ENCODE data around the gene IGF2BP3.

The IGF2BP3 gene

GRCh38 chr7:23283086-23283485 lies 187.2 kb downstream of the IGF2BP3 start:
- H3K27me3 ChIP-seq (ENCODE audit: insufficient read depth, low read length), result no peaks in the 10 kb centered on the region
- H3K36me3 ChIP-seq (ENCODE audit: insufficient read depth, low read length), result no peaks in the 10 kb centered on the region
- H2AFZ ChIP-seq (ENCODE audit: low read depth, low read length), result no peak overlapping the region
- no peaks in the 10 kb centered on the region for H3K9me3 ChIP-seq (ENCODE audit: low read length)
- no peak overlapping the region for H3K4me3 ChIP-seq (ENCODE audit: low read length)
- no peaks in the 10 kb centered on the region for H3K4me1 ChIP-seq (ENCODE audit: insufficient read depth, low read length)

GRCh38 chr7:23279819-23280525 lies 190.3 kb downstream of the IGF2BP3 start:
- Histone ChIP-seq H3K9me3 (ENCODE audit: low read length) (no peaks in the 10 kb centered on the region), H3K36me3 (ENCODE audit: insufficient read depth, low read length) (no peaks in the 10 kb centered on the region), H3K27me3 (ENCODE audit: insufficient read depth, low read length) (no peaks in the 10 kb centered on the region), H3K4me1 (ENCODE audit: insufficient read depth, low read length) (no peaks in the 10 kb centered on the region), H3K4me3 (ENCODE audit: low read length) (no peak overlapping the region), H2AFZ (ENCODE audit: low read depth, low read length) (no peak overlapping the region)

- Histone ChIP-seq H3K4me3 (ENCODE audit: low read length) (no peak overlapping the region), H3K36me3 (ENCODE audit: insufficient read depth, low read length) (no peaks in the 10 kb centered on the region), H2AFZ (ENCODE audit: low read depth, low read length) (no peak overlapping the region)
These were observed 192.8 kb downstream of the IGF2BP3 start for GRCh38 chr7:23277359-23277989.

GRCh38 chr7:23276947-23277346 lies 193.3 kb downstream of the IGF2BP3 start:
- no peak overlapping the region for H3K4me3 ChIP-seq (ENCODE audit: low read length)
- no peaks in the 10 kb centered on the region for H3K9me3 ChIP-seq (ENCODE audit: low read length)
- no peaks in the 10 kb centered on the region for H3K36me3 ChIP-seq (ENCODE audit: insufficient read depth, low read length)
- H2AFZ ChIP-seq (ENCODE audit: low read depth, low read length), result no peak overlapping the region
- H3K4me1 ChIP-seq (ENCODE audit: insufficient read depth, low read length), result no peaks in the 10 kb centered on the region
- no peaks in the 10 kb centered on the region for H3K27me3 ChIP-seq (ENCODE audit: insufficient read depth, low read length)

More at GRCh38 chr7:23277359-23277989, 192.8 kb downstream of the IGF2BP3 start:
- no peaks in the 10 kb centered on the region for H3K9me3 ChIP-seq (ENCODE audit: low read length)
- H3K27me3 ChIP-seq (ENCODE audit: insufficient read depth, low read length), result no peaks in the 10 kb centered on the region
- no peaks in the 10 kb centered on the region for H3K4me1 ChIP-seq (ENCODE audit: insufficient read depth, low read length)

- H3K9me3 ChIP-seq (ENCODE audit: low read length), result no peaks in the 10 kb centered on the region
- H2AFZ ChIP-seq (ENCODE audit: low read depth, low read length), result no peak overlapping the region
- H3K36me3 ChIP-seq (ENCODE audit: insufficient read depth, low read length), result no peaks in the 10 kb centered on the region
- H3K4me1 ChIP-seq (ENCODE audit: insufficient read depth, low read length), result no peaks in the 10 kb centered on the region
- H3K27me3 ChIP-seq (ENCODE audit: insufficient read depth, low read length), result no peaks in the 10 kb centered on the region
- no peak overlapping the region for H3K4me3 ChIP-seq (ENCODE audit: low read length)
These were observed 193.9 kb downstream of the IGF2BP3 start for GRCh38 chr7:23276376-23276775.

GRCh38 chr7:23275912-23276311 lies 194.4 kb downstream of the IGF2BP3 start:
- Histone ChIP-seq H2AFZ (ENCODE audit: low read depth, low read length) (no peak overlapping the region), H3K4me3 (ENCODE audit: low read length) (no peak overlapping the region), H3K36me3 (ENCODE audit: insufficient read depth, low read length) (no peaks in the 10 kb centered on the region), H3K9me3 (ENCODE audit: low read length) (no peaks in the 10 kb centered on the region), H3K27me3 (ENCODE audit: insufficient read depth, low read length) (no peaks in the 10 kb centered on the region), H3K4me1 (ENCODE audit: insufficient read depth, low read length) (no peaks in the 10 kb centered on the region)

GRCh38 chr7:23273141-23273599 lies 197.1 kb downstream of the IGF2BP3 start:
- no peaks in the 10 kb centered on the region for H3K36me3 ChIP-seq (ENCODE audit: insufficient read depth, low read length)
- H3K9me3 ChIP-seq (ENCODE audit: low read length), result no peaks in the 10 kb centered on the region
- H2AFZ ChIP-seq (ENCODE audit: low read depth, low read length), result no peak overlapping the region
- no peak overlapping the region for H3K4me3 ChIP-seq (ENCODE audit: low read length)
- no peaks in the 10 kb centered on the region for H3K27me3 ChIP-seq (ENCODE audit: insufficient read depth, low read length)
- H3K4me1 ChIP-seq (ENCODE audit: insufficient read depth, low read length), result peaks cover 6% of the 10 kb centered on the region

- Histone ChIP-seq H3K27me3 (ENCODE audit: insufficient read depth, low read length) (no peaks in the 10 kb centered on the region), H3K9me3 (ENCODE audit: low read length) (no peaks in the 10 kb centered on the region), H2AFZ (ENCODE audit: low read depth, low read length) (no peak overlapping the region), H3K36me3 (ENCODE audit: insufficient read depth, low read length) (no peaks in the 10 kb centered on the region), H3K4me3 (ENCODE audit: low read length) (no peak overlapping the region), H3K4me1 (ENCODE audit: insufficient read depth, low read length) (peaks cover 6% of the 10 kb centered on the region)
These were observed 198.0 kb downstream of the IGF2BP3 start for GRCh38 chr7:23272275-23272674.

- Histone ChIP-seq H3K4me3 (ENCODE audit: low read length) (no peak overlapping the region), H3K36me3 (ENCODE audit: insufficient read depth, low read length) (no peaks in the 10 kb centered on the region), H3K4me1 (ENCODE audit: insufficient read depth, low read length) (peaks cover 6% of the 10 kb centered on the region), H2AFZ (ENCODE audit: low read depth, low read length) (no peak overlapping the region), H3K27me3 (ENCODE audit: insufficient read depth, low read length) (no peaks in the 10 kb centered on the region), H3K9me3 (ENCODE audit: low read length) (no peaks in the 10 kb centered on the region)
These were observed 201.5 kb downstream of the IGF2BP3 start for GRCh38 chr7:23268746-23269145.

- no peaks in the 10 kb centered on the region for H3K27me3 ChIP-seq (ENCODE audit: insufficient read depth, low read length)
- H3K36me3 ChIP-seq (ENCODE audit: insufficient read depth, low read length), result no peaks in the 10 kb centered on the region
- H3K4me3 ChIP-seq (ENCODE audit: low read length), result no peak overlapping the region
- peaks cover 6% of the 10 kb centered on the region for H3K4me1 ChIP-seq (ENCODE audit: insufficient read depth, low read length)
- H3K9me3 ChIP-seq (ENCODE audit: low read length), result no peaks in the 10 kb centered on the region
- no peak overlapping the region for H2AFZ ChIP-seq (ENCODE audit: low read depth, low read length)
These were observed 202.1 kb downstream of the IGF2BP3 start for GRCh38 chr7:23268167-23268566.

- Histone ChIP-seq H3K4me1 (ENCODE audit: insufficient read depth, low read length) (peaks cover 6% of the 10 kb centered on the region), H3K27me3 (ENCODE audit: insufficient read depth, low read length) (no peaks in the 10 kb centered on the region), H3K9me3 (ENCODE audit: low read length) (no peaks in the 10 kb centered on the region), H2AFZ (ENCODE audit: low read depth, low read length) (no peak overlapping the region), H3K4me3 (ENCODE audit: low read length) (no peak overlapping the region), H3K36me3 (ENCODE audit: insufficient read depth, low read length) (no peaks in the 10 kb centered on the region)
These were observed 202.9 kb downstream of the IGF2BP3 start for GRCh38 chr7:23267357-23267756.

GRCh38 chr7:23266918-23267317 lies 203.4 kb downstream of the IGF2BP3 start:
- peaks cover 6% of the 10 kb centered on the region for H3K4me1 ChIP-seq (ENCODE audit: insufficient read depth, low read length)
- H3K4me3 ChIP-seq (ENCODE audit: low read length), result no peak overlapping the region
- H2AFZ ChIP-seq (ENCODE audit: low read depth, low read length), result no peak overlapping the region
- H3K36me3 ChIP-seq (ENCODE audit: insufficient read depth, low read length), result no peaks in the 10 kb centered on the region
- H3K9me3 ChIP-seq (ENCODE audit: low read length), result no peaks in the 10 kb centered on the region
- no peaks in the 10 kb centered on the region for H3K27me3 ChIP-seq (ENCODE audit: insufficient read depth, low read length)

- no peaks in the 10 kb centered on the region for H3K36me3 ChIP-seq (ENCODE audit: insufficient read depth, low read length)
- peaks cover 3% of the 10 kb centered on the region for H3K27me3 ChIP-seq (ENCODE audit: insufficient read depth, low read length)
- H3K9me3 ChIP-seq (ENCODE audit: low read length), result no peaks in the 10 kb centered on the region
- H2AFZ ChIP-seq (ENCODE audit: low read depth, low read length), result no peak overlapping the region
- no peak overlapping the region for H3K4me3 ChIP-seq (ENCODE audit: low read length)
- H3K4me1 ChIP-seq (ENCODE audit: insufficient read depth, low read length), result no peaks in the 10 kb centered on the region
These were observed 205.3 kb downstream of the IGF2BP3 start for GRCh38 chr7:23264916-23265458.
